ENCODE data around the gene DNM1.
"Not testable (repeated sequence)": the region's sequence is repeated elsewhere in the genome, so short reads cannot be mapped to it uniquely, and the experiment has no call there.

The DNM1 gene

GRCh38 chr9:128253140-128253990 is 50.2 kb downstream of the DNM1 start:
- DNase-seq: no peak

GRCh38 chr9:128253991-128254346 is 50.8 kb downstream of the DNM1 start:
- DNase-seq: no peak

GRCh38 chr9:128254362-128254761 is 51.2 kb downstream of the DNM1 start:
- no peak for DNase-seq

GRCh38 chr9:128254855-128255759 is 51.9 kb downstream of the DNM1 start:
- peak; percentile 15 for DNase-seq

- DNase-seq: no peak
Observed at GRCh38 chr9:128257086-128257825, 54.1 kb downstream of the DNM1 start.

GRCh38 chr9:128257907-128258306 is 54.7 kb downstream of the DNM1 start:
- DNase-seq: no peak

- DNase-seq: no peak
Observed at GRCh38 chr9:128258326-128258725, 55.1 kb downstream of the DNM1 start.

GRCh38 chr9:128259156-128259555 is 56.0 kb downstream of the DNM1 start:
- no peak for DNase-seq

GRCh38 chr9:128260340-128260739 is 57.2 kb downstream of the DNM1 start:
- DNase-seq: no peak

- DNase-seq: no peak
Observed at GRCh38 chr9:128262687-128263086, 59.5 kb downstream of the DNM1 start.

GRCh38 chr9:128265348-128265847 is 62.2 kb downstream of the DNM1 start:
- DNase-seq: no peak

GRCh38 chr9:128266868-128267590 is 63.9 kb downstream of the DNM1 start:
- no peak for DNase-seq

GRCh38 chr9:128271112-128271511 is 67.9 kb downstream of the DNM1 start:
- no peak for DNase-seq

GRCh38 chr9:128271512-128271911 is 68.3 kb downstream of the DNM1 start:
- no peak for DNase-seq

- no peak for DNase-seq
Observed at GRCh38 chr9:128274245-128274644, 71.1 kb downstream of the DNM1 start.

GRCh38 chr9:128275198-128276007 is 72.2 kb downstream of the DNM1 start, which contains the start of gene GOLGA2:
Gene GOLGA2 (minus strand): TSS chr9:128276007. CDS start chr9:128275976, 31 bp downstream.
- no peak for DNase-seq

GRCh38 chr9:128276008-128276573 is 72.9 kb downstream of the DNM1 start, which contains the start of gene SWI5:
Gene SWI5 (plus strand): TSS chr9:128276276.
- DNase-seq: peak; percentile 98

- DNase-seq: peak; percentile 5
Observed at GRCh38 chr9:128276574-128277270, 73.5 kb downstream of the DNM1 start.

- DNase-seq: not testable (repeated sequence)
Observed at GRCh38 chr9:128279088-128280073, 76.2 kb downstream of the DNM1 start.
